Fibroblast of skin of right biceps (primary cell): ENCODE measurements around the gene OMP.

Source experiments
- DNase-seq: peaks from one replicate; pipeline ENCODE4 v3.0.0-alpha.2; 2013

OMP gene

GRCh38 chr11:77125695-77126094 lies 23.1 kb downstream of the OMP start:
- DNase-seq, result no peak

GRCh38 chr11:77126156-77126775 lies 23.6 kb downstream of the OMP start:
- DNase-seq, result no peak

- DNase-seq, result no peak
These were observed 24.2 kb downstream of the OMP start for GRCh38 chr11:77126861-77127234.

GRCh38 chr11:77127235-77127911 lies 24.7 kb downstream of the OMP start:
- DNase-seq, result no peak

- DNase-seq, result peak; percentile 35
These were observed 25.5 kb downstream of the OMP start, which contains the start of gene MYO7A for GRCh38 chr11:77127920-77128691. Gene MYO7A (plus strand): TSS chr11:77128246. CDS start chr11:77130635, 2,389 bp downstream.

- DNase-seq, result no peak
These were observed 26.6 kb downstream of the OMP start for GRCh38 chr11:77129069-77129841.

- no peak for DNase-seq
These were observed 27.5 kb downstream of the OMP start for GRCh38 chr11:77129842-77130756.

GRCh38 chr11:77130763-77131513 lies 28.3 kb downstream of the OMP start:
- DNase-seq, result peak; percentile 29

- no peak for DNase-seq
These were observed 28.9 kb downstream of the OMP start for GRCh38 chr11:77131560-77131959.

GRCh38 chr11:77135069-77135468 lies 32.4 kb downstream of the OMP start:
- DNase-seq, result no peak

- peak; percentile 36 for DNase-seq
These were observed 33.4 kb downstream of the OMP start for GRCh38 chr11:77136074-77136473.

GRCh38 chr11:77136784-77137420 lies 34.3 kb downstream of the OMP start:
- no peak for DNase-seq

- no peak for DNase-seq
These were observed 34.8 kb downstream of the OMP start for GRCh38 chr11:77137421-77137820.

- DNase-seq, result no peak
These were observed 35.5 kb downstream of the OMP start for GRCh38 chr11:77138106-77138649.

- no peak for DNase-seq
These were observed 36.6 kb downstream of the OMP start for GRCh38 chr11:77139201-77139600.

GRCh38 chr11:77140231-77140851 lies 37.7 kb downstream of the OMP start:
- DNase-seq, result peak; percentile 12

GRCh38 chr11:77141034-77141433 lies 38.4 kb downstream of the OMP start:
- DNase-seq, result peak; percentile 15

- no peak for DNase-seq
These were observed 38.8 kb downstream of the OMP start for GRCh38 chr11:77141475-77141874.

GRCh38 chr11:77142091-77142975 lies 39.7 kb downstream of the OMP start:
- DNase-seq, result no peak
